Smooth muscle cell (in vitro differentiated cells): ENCODE measurements around the gene HLF. TPM values are rescaled to one million over a fixed set of nuclear protein-coding genes. Genes with fewer than 3 reads are reported as not detected.

Experiments
- DNase-seq: peaks from one replicate; lab custom pipeline; 2025; ENCODE audit not compliant: unreplicated experiment; lab: John Stamatoyannopoulos, UW
- H2AFZ ChIP-seq: fragments of 200-600 bp; sonication (generic); 2 replicates; pipeline ENCODE4 v1.6.0; 2016; ENCODE audit warnings: antibody characterized with exemption, low read depth, mild to moderate bottlenecking
- H3F3A ChIP-seq: fragments of 200-600 bp; sonication (generic); 2 replicates; pipeline ENCODE4 v1.6.0; 2017; ENCODE audit warnings: antibody characterized with exemption, low read depth
- H3K27ac ChIP-seq: fragments of 200-600 bp; sonication (generic); 2 replicates; pipeline ENCODE4 v1.5.1; 2016; ENCODE audit warnings: low read depth, mild to moderate bottlenecking
- H3K27me3 ChIP-seq: fragments of 200-600 bp; sonication (generic); 2 replicates; pipeline ENCODE4 v1.6.1; 2016; ENCODE audit warnings: low read depth, mild to moderate bottlenecking
- H3K36me3 ChIP-seq: fragments of 200-600 bp; sonication (generic); 2 replicates; pipeline ENCODE4 v1.5.1; 2016; ENCODE audit warnings: low read depth
- H3K4me1 ChIP-seq: fragments of 200-600 bp; sonication (generic); 2 replicates; pipeline ENCODE4 v1.5.1; 2016; ENCODE audit warnings: low read depth
- H3K4me2 ChIP-seq: fragments of 200-600 bp; sonication (generic); 2 replicates; pipeline ENCODE4 v1.6.0; 2016; ENCODE audit warnings: mild to moderate bottlenecking
- H3K4me3 ChIP-seq: fragments of 200-600 bp; sonication (generic); 2 replicates; pipeline ENCODE4 v1.5.1; 2016; ENCODE audit warnings: mild to moderate bottlenecking
- H3K79me2 ChIP-seq: fragments of 200-600 bp; sonication (generic); 2 replicates; pipeline ENCODE4 v1.6.0; 2016; ENCODE audit warnings: low read depth, mild to moderate bottlenecking
- H3K9ac ChIP-seq: fragments of 200-600 bp; sonication (generic); 2 replicates; pipeline ENCODE4 v1.6.0; 2016; ENCODE audit warnings: low read depth
- H3K9me3 ChIP-seq: fragments of 200-600 bp; sonication (generic); replicated peaks from 2 replicates; pipeline ENCODE4 v1.5.1; 2016; ENCODE audit warnings: low read depth
- H4K20me1 ChIP-seq: fragments of 200-600 bp; sonication (generic); 2 replicates; pipeline ENCODE4 v1.6.0; 2016; ENCODE audit warnings: low read depth
- CTCF ChIP-seq: fragments of 200-600 bp; sonication (generic); IDR thresholded peaks from 2 replicates; pipeline ENCODE4 v1.5.1; 2017; ENCODE audit warnings: borderline replicate concordance, mild to moderate bottlenecking, antibody characterized with exemption; ENCODE audit not compliant: insufficient read depth, poor library complexity, severe bottlenecking
- WGBS: methylation state at CpG from one replicate; pipeline ENCODE4 v1.1.7; 2016; ENCODE audit warnings: low lambda C conversion rate; 5-methylcytosine and 5-hydroxymethylcytosine counted together
- polyA plus RNA-seq: library from polyadenylated mRNA; unstranded; fragments of >200 nt; fragmentation: Nextera tagmentation; extraction: Ambion mirVana; gene quantifications from 2 replicates; pipeline ENCODE4 v1.2.1, GENCODE V29; 2016
- total RNA-seq: library from RNA; depleted of rRNA; stranded (reverse); fragments of >200 nt; gene quantifications from 2 replicates; pipeline ENCODE4 v1.2.3, GENCODE V29; 2014

Gene HLF
- total and polyA plus RNA-seq, 2 experiments from 2014 or later: 0.19 TPM; not detected in 1

- DNase-seq: no peak
- peaks cover 25% of the 10 kb centered on the region for H3K27me3 ChIP-seq
- no peaks in the 10 kb centered on the region for H3K36me3 ChIP-seq
- no peak overlapping the region for H3K4me3 ChIP-seq
- no peaks in the 10 kb centered on the region for H3K4me1 ChIP-seq
- no peak overlapping the region for H3K9ac ChIP-seq
- no peaks in the 10 kb centered on the region for H3F3A ChIP-seq
- H4K20me1 ChIP-seq: no peaks in the 10 kb centered on the region
- H3K9me3 ChIP-seq: no peaks in the 10 kb centered on the region
- H3K79me2 ChIP-seq: no peaks in the 10 kb centered on the region
- H2AFZ ChIP-seq: no peak overlapping the region
- H3K27ac ChIP-seq: no peak overlapping the region
- TF ChIP-seq CTCF: no peak
- WGBS: 84% methylated on average over 13 of the region's 13 CpGs
- H3K4me2 ChIP-seq: no peak overlapping the region
Measured at GRCh38 chr17:55272711-55273578, 8.2 kb downstream of the HLF start.

GRCh38 chr17:55273579-55274354 lies 9.0 kb downstream of the HLF start:
- H3K4me1 ChIP-seq: no peaks in the 10 kb centered on the region
- no peak overlapping the region for H3K9ac ChIP-seq
- WGBS: 69% methylated on average over 7 of the region's 7 CpGs
- H3K36me3 ChIP-seq: no peaks in the 10 kb centered on the region
- peaks cover 17% of the 10 kb centered on the region for H3K27me3 ChIP-seq
- H3K79me2 ChIP-seq: no peaks in the 10 kb centered on the region
- H3K4me3 ChIP-seq: no peak overlapping the region
- no peak overlapping the region for H2AFZ ChIP-seq
- DNase-seq: no peak
- H3K4me2 ChIP-seq: no peak overlapping the region
- no peaks in the 10 kb centered on the region for H3F3A ChIP-seq
- TF ChIP-seq CTCF: no peak
- no peak overlapping the region for H3K27ac ChIP-seq
- no peaks in the 10 kb centered on the region for H3K9me3 ChIP-seq
- no peaks in the 10 kb centered on the region for H4K20me1 ChIP-seq

GRCh38 chr17:55274355-55275255 lies 9.8 kb downstream of the HLF start:
- no peaks in the 10 kb centered on the region for H3K9me3 ChIP-seq
- no peaks in the 10 kb centered on the region for H3K79me2 ChIP-seq
- TF ChIP-seq CTCF: no peak
- no peaks in the 10 kb centered on the region for H4K20me1 ChIP-seq
- H3K4me1 ChIP-seq: no peaks in the 10 kb centered on the region
- H3K4me2 ChIP-seq: no peak overlapping the region
- H3K36me3 ChIP-seq: no peaks in the 10 kb centered on the region
- DNase-seq: no peak
- no peak overlapping the region for H2AFZ ChIP-seq
- peaks cover 9% of the 10 kb centered on the region for H3K27me3 ChIP-seq
- 94% methylated on average over 7 of the region's 7 CpGs for WGBS
- H3K9ac ChIP-seq: no peak overlapping the region
- H3K27ac ChIP-seq: no peak overlapping the region
- H3K4me3 ChIP-seq: no peak overlapping the region
- no peaks in the 10 kb centered on the region for H3F3A ChIP-seq
